Measurements from ENCODE around the gene ARL6IP5.

The ARL6IP5 gene

DNA sequence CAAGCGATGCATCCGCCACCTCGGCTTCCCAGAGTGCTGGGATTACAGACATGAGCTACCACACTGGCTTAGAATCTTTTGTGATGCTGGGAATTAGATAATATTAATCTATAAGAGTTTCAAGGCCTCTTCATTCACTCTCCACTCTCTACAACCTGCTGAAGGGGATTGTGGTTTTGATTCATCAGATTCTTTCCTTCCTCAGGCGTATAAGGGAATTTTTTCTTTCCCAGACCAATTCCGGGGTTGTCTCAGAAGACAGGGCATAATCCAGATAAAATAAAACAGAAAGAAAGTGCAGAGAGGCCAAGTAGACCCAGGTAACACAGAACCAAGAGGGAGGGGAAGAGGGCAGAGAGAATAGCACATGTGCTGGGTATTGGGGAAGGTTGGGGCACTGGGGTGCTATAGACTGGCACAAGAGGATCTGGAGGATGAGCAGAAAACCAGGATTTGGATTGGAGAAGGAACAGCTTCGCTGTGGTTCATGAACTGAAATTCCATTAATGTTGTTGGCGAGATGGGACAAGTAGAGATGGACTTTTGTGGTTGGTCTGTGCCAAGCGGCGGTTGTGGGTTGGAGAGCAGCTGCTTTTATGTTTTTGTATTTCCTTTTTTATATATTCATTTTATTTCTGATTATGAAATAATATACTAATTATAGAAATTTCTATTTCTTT lies 12.8 kb downstream of the ARL6IP5 start:
- no peak overlapping the region for H3K27ac ChIP-seq (ENCODE audit: low read length)
- WGBS (ENCODE audit: insufficient coverage, insufficient read length): no CpG with 5 or more reads among the region's 9 CpGs
- no peak for DNase-seq (ENCODE audit: low read depth, low spot score)
- no peaks in the 10 kb centered on the region for H3K9me3 ChIP-seq (ENCODE audit: control insufficient read depth, insufficient read depth, low read length)
- H3K4me3 ChIP-seq (ENCODE audit: low read length): no peak overlapping the region
- H3K36me3 ChIP-seq (ENCODE audit: control insufficient read depth, insufficient read depth, low read length): no peaks in the 10 kb centered on the region; the same call in 1 of the 2 replicates
- no peaks in the 10 kb centered on the region for H3K27me3 ChIP-seq (ENCODE audit: control insufficient read depth, insufficient read depth, low read length)
- 0 out of 2 replicates have a peak, but pooled peaks cover 1% of the 10 kb centered on the region for H3K4me1 ChIP-seq (ENCODE audit: control insufficient read depth, insufficient read depth, low read length)

DNA sequence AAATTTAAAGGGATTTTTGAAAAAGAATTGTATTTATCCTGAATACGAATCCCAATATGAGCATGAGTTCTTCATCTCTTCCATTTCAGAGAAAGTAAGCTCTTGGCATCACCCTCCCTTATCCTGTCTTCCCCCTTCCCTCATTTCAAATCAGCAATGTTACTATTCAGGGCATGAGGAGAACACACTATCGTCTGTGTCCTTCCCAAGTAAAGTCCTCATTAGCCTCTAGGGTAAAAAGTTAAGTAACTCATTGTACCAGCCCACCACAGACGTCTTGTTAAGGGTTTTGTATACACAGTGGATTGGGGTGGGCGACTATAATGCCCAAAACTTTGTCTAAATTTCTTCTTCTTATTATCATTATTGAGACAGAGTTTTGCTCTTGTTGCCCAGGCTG lies 14.8 kb downstream of the ARL6IP5 start:
- Histone ChIP-seq H3K36me3 (ENCODE audit: control insufficient read depth, insufficient read depth, low read length) (peaks cover 3% of the 10 kb centered on the region; the same call in 1 of the 2 replicates), H3K9me3 (ENCODE audit: control insufficient read depth, insufficient read depth, low read length) (no peaks in the 10 kb centered on the region), H3K27me3 (ENCODE audit: control insufficient read depth, insufficient read depth, low read length) (no peaks in the 10 kb centered on the region), H3K4me3 (ENCODE audit: low read length) (no peak overlapping the region), H3K27ac (ENCODE audit: low read length) (no peak overlapping the region), H3K4me1 (ENCODE audit: control insufficient read depth, insufficient read depth, low read length) (no peaks in the 10 kb centered on the region)
- no CpG with 5 or more reads among the region's 4 CpGs for WGBS (ENCODE audit: insufficient coverage, insufficient read length)
- no peak for DNase-seq (ENCODE audit: low read depth, low spot score)

DNA sequence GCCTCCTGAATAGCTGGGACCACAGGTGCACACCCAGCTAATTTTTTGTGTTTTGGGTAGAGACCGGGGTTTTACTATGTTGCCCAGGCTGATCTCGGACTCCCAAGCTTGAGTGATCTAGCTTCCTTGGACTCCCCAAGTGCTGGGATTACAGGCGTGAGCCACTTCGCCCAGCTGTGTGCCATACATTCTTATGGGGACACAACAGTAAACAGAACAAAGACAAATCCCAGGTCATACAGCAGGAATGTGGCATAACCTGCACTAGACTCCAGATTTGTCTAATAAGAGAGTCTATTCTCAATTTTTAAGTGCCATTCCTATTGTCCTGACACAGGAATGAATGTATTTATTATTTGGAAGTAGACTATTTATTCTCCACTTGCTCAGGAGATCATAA lies 17.6 kb downstream of the ARL6IP5 start:
- DNase-seq (ENCODE audit: low read depth, low spot score): no peak
- H3K27me3 ChIP-seq (ENCODE audit: control insufficient read depth, insufficient read depth, low read length): no peaks in the 10 kb centered on the region
- no peaks in the 10 kb centered on the region for H3K4me1 ChIP-seq (ENCODE audit: control insufficient read depth, insufficient read depth, low read length)
- H3K36me3 ChIP-seq (ENCODE audit: control insufficient read depth, insufficient read depth, low read length): peaks cover 4% of the 10 kb centered on the region; the same call in 1 of the 2 replicates
- no peak overlapping the region for H3K27ac ChIP-seq (ENCODE audit: low read length)
- WGBS (ENCODE audit: insufficient coverage, insufficient read length): no CpG with 5 or more reads among the region's 4 CpGs
- H3K9me3 ChIP-seq (ENCODE audit: control insufficient read depth, insufficient read depth, low read length): no peaks in the 10 kb centered on the region
- no peak overlapping the region for H3K4me3 ChIP-seq (ENCODE audit: low read length)

DNA sequence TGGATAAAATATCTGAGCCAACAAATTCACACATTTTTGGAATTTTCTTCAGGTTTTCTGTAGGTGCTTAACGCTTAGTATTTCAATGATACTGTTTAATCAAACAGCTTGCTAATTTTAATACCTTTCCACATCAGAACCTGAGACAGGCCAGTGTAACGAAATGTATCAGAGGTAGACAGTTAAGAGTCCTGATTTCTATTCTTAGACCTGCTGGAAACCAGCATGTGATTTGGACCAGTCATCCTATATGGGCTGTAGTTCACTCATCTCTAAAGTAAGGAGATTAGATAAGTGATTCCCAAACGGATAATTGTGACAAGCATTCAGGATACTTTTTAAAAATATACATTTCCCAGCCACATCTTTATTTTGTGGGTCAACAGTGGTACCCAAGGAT lies 18.4 kb downstream of the ARL6IP5 start:
- H3K36me3 ChIP-seq (ENCODE audit: control insufficient read depth, insufficient read depth, low read length): peaks cover 4% of the 10 kb centered on the region; the same call in 1 of the 2 replicates
- no peaks in the 10 kb centered on the region for H3K27me3 ChIP-seq (ENCODE audit: control insufficient read depth, insufficient read depth, low read length)
- no peak for DNase-seq (ENCODE audit: low read depth, low spot score)
- H3K27ac ChIP-seq (ENCODE audit: low read length): no peak overlapping the region
- no peaks in the 10 kb centered on the region for H3K9me3 ChIP-seq (ENCODE audit: control insufficient read depth, insufficient read depth, low read length)
- H3K4me3 ChIP-seq (ENCODE audit: low read length): no peak overlapping the region
- H3K4me1 ChIP-seq (ENCODE audit: control insufficient read depth, insufficient read depth, low read length): no peaks in the 10 kb centered on the region
- no CpG with 5 or more reads among the region's 3 CpGs for WGBS (ENCODE audit: insufficient coverage, insufficient read length)

DNA sequence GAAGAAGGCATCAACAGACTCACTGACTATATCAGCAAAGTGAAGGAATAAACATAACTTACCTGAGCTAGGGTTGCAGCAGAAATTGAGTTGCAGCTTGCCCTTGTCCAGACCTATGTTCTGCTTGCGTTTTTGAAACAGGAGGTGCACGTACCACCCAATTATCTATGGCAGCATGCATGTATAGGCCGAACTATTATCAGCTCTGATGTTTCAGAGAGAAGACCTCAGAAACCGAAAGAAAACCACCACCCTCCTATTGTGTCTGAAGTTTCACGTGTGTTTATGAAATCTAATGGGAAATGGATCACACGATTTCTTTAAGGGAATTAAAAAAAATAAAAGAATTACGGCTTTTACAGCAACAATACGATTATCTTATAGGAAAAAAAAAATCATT lies 19.8 kb downstream of the ARL6IP5 start:
- Histone ChIP-seq H3K36me3 (ENCODE audit: control insufficient read depth, insufficient read depth, low read length) (peaks cover 4% of the 10 kb centered on the region; the same call in 1 of the 2 replicates), H3K4me3 (ENCODE audit: low read length) (no peak overlapping the region)
- no CpG with 5 or more reads among the region's 8 CpGs for WGBS (ENCODE audit: insufficient coverage, insufficient read length)

DNA sequence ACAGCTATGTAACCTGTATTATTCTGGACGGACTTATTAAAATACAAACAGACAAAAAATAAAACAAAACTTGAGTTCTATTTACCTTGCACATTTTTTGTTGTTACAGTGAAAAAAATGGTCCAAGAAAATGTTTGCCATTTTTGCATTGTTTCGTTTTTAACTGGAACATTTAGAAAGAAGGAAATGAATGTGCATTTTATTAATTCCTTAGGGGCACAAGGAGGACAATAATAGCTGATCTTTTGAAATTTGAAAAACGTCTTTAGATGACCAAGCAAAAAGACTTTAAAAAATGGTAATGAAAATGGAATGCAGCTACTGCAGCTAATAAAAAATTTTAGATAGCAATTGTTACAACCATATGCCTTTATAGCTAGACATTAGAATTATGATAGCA lies 20.6 kb downstream of the ARL6IP5 start:
- Histone ChIP-seq H3K27me3 (ENCODE audit: control insufficient read depth, insufficient read depth, low read length) (no peaks in the 10 kb centered on the region), H3K27ac (ENCODE audit: low read length) (no peak overlapping the region), H3K4me1 (ENCODE audit: control insufficient read depth, insufficient read depth, low read length) (no peaks in the 10 kb centered on the region), H3K4me3 (ENCODE audit: low read length) (no peak overlapping the region), H3K36me3 (ENCODE audit: control insufficient read depth, insufficient read depth, low read length) (peaks cover 4% of the 10 kb centered on the region; the same call in 1 of the 2 replicates), H3K9me3 (ENCODE audit: control insufficient read depth, insufficient read depth, low read length) (no peaks in the 10 kb centered on the region)
- DNase-seq (ENCODE audit: low read depth, low spot score): no peak
- no CpG with 5 or more reads among the region's 3 CpGs for WGBS (ENCODE audit: insufficient coverage, insufficient read length)

More for the DNA sequence above, 19.8 kb downstream of the ARL6IP5 start:
- Histone ChIP-seq H3K27ac (ENCODE audit: low read length) (no peak overlapping the region), H3K27me3 (ENCODE audit: control insufficient read depth, insufficient read depth, low read length) (no peaks in the 10 kb centered on the region), H3K4me1 (ENCODE audit: control insufficient read depth, insufficient read depth, low read length) (no peaks in the 10 kb centered on the region), H3K9me3 (ENCODE audit: control insufficient read depth, insufficient read depth, low read length) (no peaks in the 10 kb centered on the region)
- no peak for DNase-seq (ENCODE audit: low read depth, low spot score)

DNA sequence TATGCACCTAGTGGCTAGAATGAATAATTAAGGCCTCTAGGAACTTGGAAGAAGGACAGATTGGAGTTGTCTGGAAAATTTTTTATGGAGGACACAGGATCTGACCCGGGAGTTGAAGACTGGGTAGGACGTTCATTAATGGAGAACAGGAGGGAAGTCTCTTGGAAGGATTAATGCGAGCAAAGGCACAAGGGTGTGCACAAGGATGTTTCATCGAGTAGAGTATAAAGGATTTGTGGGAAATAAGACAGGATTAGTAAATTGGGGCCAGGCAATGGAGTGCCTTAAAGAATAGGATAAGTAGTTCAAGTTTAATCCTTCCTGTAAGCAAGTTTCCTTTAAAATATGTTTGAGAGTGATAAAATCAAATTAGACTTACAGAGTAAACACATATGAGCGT lies 23.1 kb downstream of the ARL6IP5 start:
- peaks cover 4% of the 10 kb centered on the region; the same call in 1 of the 2 replicates for H3K36me3 ChIP-seq (ENCODE audit: control insufficient read depth, insufficient read depth, low read length)
- no peak for DNase-seq (ENCODE audit: low read depth, low spot score)
- no peaks in the 10 kb centered on the region for H3K9me3 ChIP-seq (ENCODE audit: control insufficient read depth, insufficient read depth, low read length)
- H3K27ac ChIP-seq (ENCODE audit: low read length): no peak overlapping the region
- no peaks in the 10 kb centered on the region for H3K27me3 ChIP-seq (ENCODE audit: control insufficient read depth, insufficient read depth, low read length)
- no CpG with 5 or more reads among the region's 5 CpGs for WGBS (ENCODE audit: insufficient coverage, insufficient read length)
- peaks cover 3% of the 10 kb centered on the region; the same call in 1 of the 2 replicates for H3K4me1 ChIP-seq (ENCODE audit: control insufficient read depth, insufficient read depth, low read length)
- H3K4me3 ChIP-seq (ENCODE audit: low read length): no peak overlapping the region

DNA sequence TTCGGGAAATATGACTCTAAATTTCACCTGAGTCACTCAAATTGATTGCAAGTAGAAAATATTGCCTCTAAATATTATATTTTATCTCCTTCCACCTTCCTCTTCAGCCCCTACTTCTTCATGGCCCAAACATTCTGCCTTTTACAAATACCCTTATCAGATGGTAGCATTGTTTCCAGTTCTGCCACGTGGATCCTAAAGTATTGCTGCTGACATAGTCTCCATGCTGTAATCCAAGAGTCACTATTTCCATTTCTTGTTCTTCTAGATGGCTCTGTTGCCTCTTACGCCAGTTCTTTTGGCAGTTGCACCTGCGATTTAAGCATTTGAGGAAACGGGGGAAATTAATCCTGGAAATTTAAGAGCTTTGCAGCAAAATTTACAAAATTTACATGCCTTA lies 24.1 kb downstream of the ARL6IP5 start:
- Histone ChIP-seq H3K27me3 (ENCODE audit: control insufficient read depth, insufficient read depth, low read length) (no peaks in the 10 kb centered on the region), H3K4me1 (ENCODE audit: control insufficient read depth, insufficient read depth, low read length) (peaks cover 3% of the 10 kb centered on the region; the same call in 1 of the 2 replicates), H3K4me3 (ENCODE audit: low read length) (no peak overlapping the region), H3K9me3 (ENCODE audit: control insufficient read depth, insufficient read depth, low read length) (no peaks in the 10 kb centered on the region), H3K27ac (ENCODE audit: low read length) (no peak overlapping the region), H3K36me3 (ENCODE audit: control insufficient read depth, insufficient read depth, low read length) (peaks cover 4% of the 10 kb centered on the region; the same call in 1 of the 2 replicates)
- DNase-seq (ENCODE audit: low read depth, low spot score): no peak
- no CpG with 5 or more reads among the region's 5 CpGs for WGBS (ENCODE audit: insufficient coverage, insufficient read length)

DNA sequence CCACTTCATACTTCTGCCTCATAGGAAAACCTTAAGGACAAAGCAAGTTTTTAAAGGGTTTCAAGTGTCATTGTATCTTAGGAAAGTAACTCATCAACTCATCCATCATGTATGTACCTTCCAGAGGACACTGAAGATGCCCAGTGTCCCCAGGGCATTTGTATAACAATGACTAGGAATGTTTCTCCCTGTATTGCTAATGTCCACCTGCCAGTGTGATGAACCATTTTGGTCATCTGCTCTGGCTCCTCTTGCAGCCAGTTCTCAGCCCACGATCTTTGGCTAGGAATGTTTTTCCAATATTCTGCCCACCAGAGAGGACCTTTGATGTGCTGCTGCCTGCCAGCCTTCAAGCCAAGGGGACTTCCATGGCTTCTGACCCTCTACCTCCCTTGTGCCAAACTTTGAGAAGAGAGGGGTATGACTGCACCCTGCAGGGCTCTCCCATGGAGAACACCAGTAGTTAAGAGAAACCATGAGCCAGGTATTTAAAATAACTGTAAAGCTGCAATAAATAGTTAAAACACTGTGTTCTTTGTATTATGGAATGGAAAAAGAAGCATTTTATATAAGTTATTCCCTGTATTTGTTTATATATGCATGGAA lies 26.3 kb downstream of the ARL6IP5 start:
- H3K27ac ChIP-seq (ENCODE audit: low read length): no peak overlapping the region
- no peaks in the 10 kb centered on the region for H3K27me3 ChIP-seq (ENCODE audit: control insufficient read depth, insufficient read depth, low read length)
- no peak for DNase-seq (ENCODE audit: low read depth, low spot score)
- no peaks in the 10 kb centered on the region for H3K36me3 ChIP-seq (ENCODE audit: control insufficient read depth, insufficient read depth, low read length)
- H3K4me1 ChIP-seq (ENCODE audit: control insufficient read depth, insufficient read depth, low read length): peaks cover 3% of the 10 kb centered on the region; the same call in 1 of the 2 replicates
- H3K9me3 ChIP-seq (ENCODE audit: control insufficient read depth, insufficient read depth, low read length): no peaks in the 10 kb centered on the region
- WGBS (ENCODE audit: insufficient coverage, insufficient read length): no CpG with 5 or more reads among the region's 1 CpG
- no peak overlapping the region for H3K4me3 ChIP-seq (ENCODE audit: low read length)

DNA sequence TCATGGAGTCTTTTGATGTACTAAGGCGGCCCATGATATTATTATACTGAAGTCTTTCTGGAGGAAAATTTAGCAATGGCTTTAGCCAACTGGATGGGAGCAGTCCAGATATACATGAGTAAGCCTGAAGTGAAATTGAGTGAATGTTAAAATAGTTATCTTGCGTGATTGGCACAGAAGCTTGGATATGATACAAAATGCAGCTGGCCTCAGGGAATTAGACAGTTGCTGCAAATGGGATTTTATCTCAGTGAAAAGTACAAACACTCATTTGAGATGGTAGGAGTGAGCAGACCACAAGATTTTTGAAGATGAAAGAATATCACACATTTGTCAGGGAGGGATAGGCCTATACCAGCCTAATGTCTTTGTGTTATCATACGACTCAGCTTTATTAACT lies 28.8 kb downstream of the ARL6IP5 start:
- H3K9me3 ChIP-seq (ENCODE audit: control insufficient read depth, insufficient read depth, low read length): no peaks in the 10 kb centered on the region
- H3K27me3 ChIP-seq (ENCODE audit: control insufficient read depth, insufficient read depth, low read length): no peaks in the 10 kb centered on the region
- peaks cover 3% of the 10 kb centered on the region; the same call in 1 of the 2 replicates for H3K4me1 ChIP-seq (ENCODE audit: control insufficient read depth, insufficient read depth, low read length)
- H3K4me3 ChIP-seq (ENCODE audit: low read length): no peak overlapping the region
- no peaks in the 10 kb centered on the region for H3K36me3 ChIP-seq (ENCODE audit: control insufficient read depth, insufficient read depth, low read length)
- H3K27ac ChIP-seq (ENCODE audit: low read length): no peak overlapping the region
- DNase-seq (ENCODE audit: low read depth, low spot score): no peak
- WGBS (ENCODE audit: insufficient coverage, insufficient read length): no CpG with 5 or more reads among the region's 3 CpGs
